Hepatocyte (in vitro differentiated cells): Measurements from ENCODE around the gene EBF4. TPM values are rescaled to one million over a fixed set of nuclear protein-coding genes. Genes with fewer than 3 reads are reported as not detected.

Source experiments
- DNase-seq: peaks from one replicate; pipeline ENCODE4 v3.0.0-alpha.2; 2016; ENCODE audit warnings: low spot score
- H2AFZ ChIP-seq: fragments of 200-600 bp; sonication (generic); 2 replicates; pipeline ENCODE4 v1.6.0; 2016; ENCODE audit warnings: antibody characterized with exemption, mild to moderate bottlenecking
- H3K27ac ChIP-seq: fragments of 200-600 bp; sonication (generic); 2 replicates; pipeline ENCODE4 v1.5.1; 2016; ENCODE audit warnings: mild to moderate bottlenecking
- H3K27me3 ChIP-seq: fragments of 200-600 bp; sonication (generic); 2 replicates; pipeline ENCODE4 v1.6.1; 2016
- H3K36me3 ChIP-seq: fragments of 200-600 bp; sonication (generic); replicated peaks from 2 replicates; pipeline ENCODE4 v1.5.1; 2016; ENCODE audit warnings: low read depth; ENCODE audit not compliant: insufficient read depth
- H3K4me1 ChIP-seq: fragments of 200-600 bp; sonication (generic); 2 replicates; pipeline ENCODE4 v1.5.1; 2016; ENCODE audit warnings: mild to moderate bottlenecking, moderate library complexity; ENCODE audit not compliant: insufficient read depth
- H3K4me2 ChIP-seq: fragments of 200-600 bp; sonication (generic); 2 replicates; pipeline ENCODE4 v1.6.0; 2016
- H3K4me3 ChIP-seq: fragments of 200-600 bp; sonication (generic); 2 replicates; pipeline ENCODE4 v1.5.1; 2016; ENCODE audit warnings: mild to moderate bottlenecking
- H3K79me2 ChIP-seq: fragments of 200-600 bp; sonication (generic); 2 replicates; pipeline ENCODE4 v1.6.0; 2017; ENCODE audit warnings: mild to moderate bottlenecking
- H3K9me2 ChIP-seq: fragments of 200-600 bp; sonication (generic); replicated peaks from 2 replicates; pipeline ENCODE4 v1.6.0; 2017; ENCODE audit warnings: mild to moderate bottlenecking; ENCODE audit not compliant: insufficient read depth
- H3K9me3 ChIP-seq: fragments of 200-600 bp; sonication (generic); 2 replicates; pipeline ENCODE4 v1.5.1; 2016; ENCODE audit warnings: low read depth, mild to moderate bottlenecking
- H4K20me1 ChIP-seq: fragments of 200-600 bp; sonication (generic); 2 replicates; pipeline ENCODE4 v1.6.0; 2016; ENCODE audit warnings: mild to moderate bottlenecking; ENCODE audit not compliant: insufficient read depth, poor library complexity, severe bottlenecking
- CTCF ChIP-seq: fragments of 200-600 bp; sonication (generic); IDR thresholded peaks from 2 replicates; pipeline ENCODE4 v1.5.1; 2016; ENCODE audit warnings: antibody characterized with exemption, mild to moderate bottlenecking; ENCODE audit not compliant: poor library complexity
- EZH2 ChIP-seq: fragments of 200-600 bp; sonication (generic); IDR thresholded peaks from 2 replicates; pipeline ENCODE4 v1.6.1; 2016; ENCODE audit warnings: antibody characterized with exemption, mild to moderate bottlenecking, borderline replicate concordance
- EZH2phosphoT487 ChIP-seq: fragments of 200-600 bp; sonication (generic); IDR thresholded peaks from one replicate; pipeline ENCODE4 v1.6.1; 2018; ENCODE audit warnings: antibody characterized with exemption, mild to moderate bottlenecking, low read depth, moderate library complexity; ENCODE audit not compliant: unreplicated experiment, severe bottlenecking
- WGBS: methylation state at CpG from one replicate; pipeline ENCODE4 v1.1.6; 2016; ENCODE audit warnings: low lambda C conversion rate; ENCODE audit errors: missing lambda C conversion rate; 5-methylcytosine and 5-hydroxymethylcytosine counted together
- polyA plus RNA-seq: library from polyadenylated mRNA; unstranded; fragments of >200 nt; fragmentation: Nextera tagmentation; extraction: Ambion mirVana; gene quantifications from 2 replicates; pipeline ENCODE4 v1.2.1, GENCODE V29; 2016
- total RNA-seq: library from RNA; depleted of rRNA; stranded (reverse); fragments of >200 nt; gene quantifications from 2 replicates; pipeline ENCODE4 v1.2.3, GENCODE V29; 2014

EBF4 gene
- total and polyA plus RNA-seq, 2 experiments from 2014 or later = 10.7 to 17.9 TPM

DNA sequence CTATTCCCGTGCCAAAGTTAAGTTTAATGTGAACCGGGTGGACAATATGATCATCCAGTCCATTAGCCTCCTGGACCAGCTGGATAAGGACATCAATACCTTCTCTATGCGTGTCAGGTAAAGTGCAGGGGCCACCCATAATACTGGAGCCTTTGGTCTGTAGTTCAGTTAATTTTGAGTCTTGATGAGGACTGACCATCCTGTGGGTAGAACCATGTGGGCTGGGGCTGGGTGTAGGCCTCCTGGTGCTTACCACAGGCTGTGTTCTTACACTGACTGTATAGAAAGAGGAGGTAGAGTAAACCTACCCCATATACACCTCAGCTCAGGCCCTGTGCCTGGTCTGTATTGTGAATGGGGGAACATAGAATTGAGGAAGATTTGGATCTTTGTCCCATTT lies 37.7 kb upstream of the EBF4 start:
- peaks cover 16% of the 10 kb centered on the region for H4K20me1 ChIP-seq
- no peak overlapping the region for H3K27ac ChIP-seq
- H3K4me2 ChIP-seq = no peak overlapping the region
- no peaks in the 10 kb centered on the region for H3K9me3 ChIP-seq
- no peak for DNase-seq
- H3K4me1 ChIP-seq = peaks cover 15% of the 10 kb centered on the region
- WGBS = 96% methylated on average over 3 of the region's 3 CpGs
- H3K79me2 ChIP-seq = peaks cover 38% of the 10 kb centered on the region
- H2AFZ ChIP-seq = no peak overlapping the region
- TF ChIP-seq EZH2phosphoT487 = no peak
- no peak for TF ChIP-seq CTCF
- TF ChIP-seq EZH2 = no peak
- H3K36me3 ChIP-seq = peaks cover 7% of the 10 kb centered on the region
- H3K27me3 ChIP-seq = no peaks in the 10 kb centered on the region
- H3K4me3 ChIP-seq = no peak overlapping the region
- no peaks in the 10 kb centered on the region for H3K9me2 ChIP-seq

GRCh38 chr20:2655331-2656116 lies 37.1 kb upstream of the EBF4 start:
- Histone ChIP-seq H3K4me2 (no peak overlapping the region), H3K4me1 (peaks cover 15% of the 10 kb centered on the region), H3K4me3 (no peak overlapping the region), H4K20me1 (peaks cover 16% of the 10 kb centered on the region), H3K9me2 (no peaks in the 10 kb centered on the region), H3K79me2 (peaks cover 34% of the 10 kb centered on the region), H3K9me3 (no peaks in the 10 kb centered on the region), H2AFZ (no peak overlapping the region), H3K27me3 (no peaks in the 10 kb centered on the region), H3K36me3 (peaks cover 7% of the 10 kb centered on the region), H3K27ac (no peak overlapping the region)
- no peak for DNase-seq
- TF ChIP-seq CTCF (no peak), EZH2 (no peak), EZH2phosphoT487 (no peak)
- WGBS = 95% methylated on average over 17 of the region's 17 CpGs

DNA sequence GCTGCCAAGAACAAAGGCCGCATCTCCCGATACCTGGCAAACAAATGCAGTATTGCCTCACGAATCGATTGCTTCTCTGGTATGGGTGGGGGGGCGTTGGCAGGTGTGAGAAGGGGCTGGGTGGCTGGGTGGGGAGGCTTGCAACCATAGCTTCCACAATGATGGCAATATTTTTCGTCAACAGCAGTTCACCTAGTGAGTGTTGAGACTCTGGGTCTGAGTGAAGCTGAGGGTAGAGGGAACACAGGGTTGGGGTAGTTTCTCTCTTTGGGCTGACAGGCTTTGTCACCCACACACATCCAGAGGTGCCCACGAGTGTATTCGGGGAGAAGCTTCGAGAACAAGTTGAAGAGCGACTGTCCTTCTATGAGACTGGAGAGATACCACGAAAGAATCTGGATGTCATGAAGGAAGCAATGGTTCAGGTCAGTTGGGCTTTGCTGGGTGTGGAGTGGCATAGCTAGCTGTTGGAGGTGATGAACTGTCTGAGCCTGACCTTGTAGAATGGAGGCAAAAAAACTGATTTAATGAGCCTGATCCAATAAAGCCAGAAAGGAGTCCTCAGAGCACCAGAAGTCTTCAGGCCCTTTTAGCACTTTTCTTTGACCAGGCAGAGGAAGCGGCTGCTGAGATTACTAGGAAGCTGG lies 36.0 kb upstream of the EBF4 start:
- H4K20me1 ChIP-seq = peaks cover 16% of the 10 kb centered on the region
- H3K9me3 ChIP-seq = no peaks in the 10 kb centered on the region
- no peak for DNase-seq
- H3K4me2 ChIP-seq = no peak overlapping the region
- no peaks in the 10 kb centered on the region for H3K27me3 ChIP-seq
- TF ChIP-seq EZH2phosphoT487 (no peak), CTCF (no peak), EZH2 (no peak)
- no peaks in the 10 kb centered on the region for H3K9me2 ChIP-seq
- 93% methylated on average over 12 of the region's 12 CpGs for WGBS
- H3K36me3 ChIP-seq = peaks cover 7% of the 10 kb centered on the region
- H3K79me2 ChIP-seq = peaks cover 29% of the 10 kb centered on the region
- H3K4me1 ChIP-seq = peaks cover 8% of the 10 kb centered on the region
- no peak overlapping the region for H3K4me3 ChIP-seq
- no peak overlapping the region for H2AFZ ChIP-seq
- no peak overlapping the region for H3K27ac ChIP-seq
